K562 (cell line): ENCODE results near the gene CFAP298. TPM values are rescaled to one million over a fixed set of nuclear protein-coding genes. Genes with fewer than 3 reads are reported as not detected.

Experiments used
- ATAC-seq: fragments of 200-7000 bp; cut with Tn5 transposase; 3 replicates; pipeline ENCODE4 v1.9.1; 2020; ENCODE audit warnings: moderate library complexity
- BruUV-seq: library from RNA; stranded (reverse); fragments of 400-500 nt; replicated peaks from 2 replicates; lab custom pipeline; 2021; lab: Mats Ljungman, UMichigan
- CTCF ChIA-PET: fragments of 300-600 bp; formaldehyde crosslinking; extraction: SDS; loops from one replicate; lab custom pipeline; 2021; ENCODE audit warnings: low intra/inter-chr PET ratio; lab: Yijun Ruan, JAX
- POLR2A ChIA-PET: fragments of 300-600, 350-650 bp; sonication (Branson Sonifier 250); formaldehyde crosslinking; extraction: SDS; loops from one replicate; lab custom pipeline; 2021; ENCODE audit warnings: antibody characterized with exemption, inconsistent platforms; lab: Yijun Ruan, JAX
- DNase-seq, 4 experiments: peaks; one replicate each; pipeline versions ENCODE4 v3.0.0 to v3.0.0-alpha.2; 2011 to 2018; ENCODE audit warnings: low spot score in 3 of 4, mixed read lengths in 3 of 4; ENCODE audit errors: extremely low read depth in 1 of 4
- FAIRE-seq: peaks from 2 replicates; lab custom pipeline; 2011; peaks lifted over from hg19 to GRCh38; lab: Jason Lieb, UNC
- H2AFZ ChIP-seq: 2 replicates; pipeline ENCODE4 v1.6.0; 2011; ENCODE audit warnings: low read depth, low read length, control low read depth, inconsistent platforms
- H3K27ac ChIP-seq: fragments of 200-600 bp; 3 replicates; pipeline ENCODE4 v1.8.0; 2011; ENCODE audit warnings: low read depth, mild to moderate bottlenecking, control low read depth, inconsistent platforms, low read length, moderate library complexity, mixed read lengths; ENCODE audit errors: extremely low read depth
- H3K27me3 ChIP-seq, 2 experiments: fragments of 300-600 bp in 1 of 2; 2 replicates in 1 of 2; 3 replicates in 1 of 2; pipeline versions ENCODE4 v1.6.0 to v1.8.0; 2011; ENCODE audit warnings: inconsistent platforms in 2 of 2, low read length in 2 of 2, mild to moderate bottlenecking in 1 of 2, mixed read lengths in 1 of 2, moderate library complexity in 1 of 2; ENCODE audit not compliant: control insufficient read depth in 2 of 2, insufficient read depth in 2 of 2
- H3K36me3 ChIP-seq: fragments of 300-600 bp; 3 replicates; pipeline ENCODE4 v1.8.0; 2011; ENCODE audit warnings: mild to moderate bottlenecking, low read length, inconsistent platforms; ENCODE audit not compliant: control insufficient read depth, insufficient read depth
- H3K4me1 ChIP-seq, 2 experiments: fragments of 200-600 bp in 1 of 2; replicated peaks in 1 of 2; 2 replicates in 1 of 2; 3 replicates in 1 of 2; pipeline versions ENCODE4 v1.5.1 to v1.8.0; 2011; ENCODE audit warnings: inconsistent platforms in 2 of 2, low read length in 2 of 2, mild to moderate bottlenecking in 1 of 2, mixed read lengths in 1 of 2, moderate library complexity in 1 of 2; ENCODE audit not compliant: control insufficient read depth in 2 of 2, insufficient read depth in 2 of 2
- H3K4me2 ChIP-seq: 2 replicates; pipeline ENCODE4 v1.6.1; 2011; ENCODE audit warnings: low read length, control low read depth, inconsistent platforms, mixed read lengths; ENCODE audit not compliant: insufficient read depth
- H3K4me3 ChIP-seq: fragments of 200-600 bp; sonication (generic), shearing (Covaris generic); 2 replicates; pipeline ENCODE4 v1.5.1; 2016; ENCODE audit warnings: control low read depth, inconsistent platforms
- H3K79me2 ChIP-seq: fragments of 200-600 bp; 3 replicates; pipeline ENCODE4 v1.8.0; 2011; ENCODE audit warnings: low read length, inconsistent platforms; ENCODE audit not compliant: control insufficient read depth, insufficient read depth
- H3K9ac ChIP-seq, 2 experiments: 2 replicates each; pipeline versions ENCODE4 v1.6.0 to v1.6.1; 2011; ENCODE audit warnings: low read depth in 2 of 2, low read length in 2 of 2, control low read depth in 1 of 2, inconsistent platforms in 1 of 2, mild to moderate bottlenecking in 1 of 2, mixed read lengths in 1 of 2; ENCODE audit not compliant: insufficient read depth in 1 of 2
- H3K9me1 ChIP-seq: one replicate; pipeline ENCODE4 v1.6.0; 2011; ENCODE audit warnings: inconsistent platforms, mild to moderate bottlenecking, low read length, moderate library complexity; ENCODE audit not compliant: control insufficient read depth, insufficient read depth
- H3K9me3 ChIP-seq: replicated peaks from 2 replicates; pipeline ENCODE4 v1.5.1; 2011; ENCODE audit warnings: low read depth, low read length, inconsistent platforms; ENCODE audit not compliant: control insufficient read depth, insufficient read depth
- H4K20me1 ChIP-seq: replicated peaks from 2 replicates; pipeline ENCODE4 v1.6.1; 2011; ENCODE audit warnings: low read length, inconsistent platforms, mixed read lengths; ENCODE audit not compliant: control insufficient read depth, insufficient read depth
- GTF3C2 ChIP-seq: IDR thresholded peaks from 3 replicates; pipeline ENCODE4 v1.6.1; 2011; ENCODE audit warnings: borderline replicate concordance, mild to moderate bottlenecking, moderate library complexity; ENCODE audit not compliant: insufficient read length; ENCODE audit errors: extremely low read depth
- MXD1 ChIP-seq: fragments of 250-450 bp; sonication (Bioruptor Pico); IDR thresholded peaks from 2 replicates; pipeline ENCODE4 v1.8.0; 2021; ENCODE audit warnings: borderline replicate concordance, mild to moderate bottlenecking, moderate library complexity; ENCODE audit not compliant: poor library complexity, severe bottlenecking
- POLR3A ChIP-seq: IDR thresholded peaks from 2 replicates; pipeline ENCODE4 v1.6.1; 2011; ENCODE audit warnings: borderline replicate concordance, mild to moderate bottlenecking, moderate library complexity; ENCODE audit not compliant: insufficient read length, insufficient read depth; ENCODE audit errors: extremely low read depth
- TBP ChIP-seq: optimal IDR thresholded peaks from 2 replicates; pipeline ENCODE3; 2011; ENCODE audit warnings: low read depth, low read length, improper control_type of control experiment
- ZNF134 ChIP-seq: fragments of 250-450 bp; sonication (Bioruptor Pico); conservative IDR thresholded peaks from 2 replicates; pipeline ENCODE4 v1.4.0; 2020
- WGBS: fragments of 100-300 bp; shearing (Covaris generic); methylation state at CpG from one replicate; pipeline ENCODE4 v1.1.6; 2016; ENCODE audit warnings: low coverage, mixed read lengths; ENCODE audit not compliant: insufficient coverage; ENCODE audit errors: missing lambda C conversion rate; 5-methylcytosine and 5-hydroxymethylcytosine counted together
- in situ Hi-C: fragments of 300-500 bp; cut with MboI; formaldehyde crosslinking; loops from 4 replicates; pipeline ENCODE4 v1.15.0; 2018; ENCODE audit warnings: inconsistent platforms, mixed read lengths
- intact Hi-C: fragments of 100-400 bp; cut with micrococcal nuclease; formaldehyde crosslinking; loops from 2 replicates; pipeline ENCODE4 v1.14.2; 2022
- polyA plus RNA-seq, 8 experiments: library from polyadenylated mRNA; depleted of rRNA in 4 of 8; stranded (reverse) in 5 of 8; unstranded in 3 of 8; fragments of >200 nt; fragmentation: Nextera tagmentation in 2 of 8; fragmentation: Illumina TruSeq in 1 of 8; extraction: Ambion mirVana in 2 of 8; extraction: Trizol in 1 of 8; gene quantifications; 2 replicates each; pipeline versions ENCODE4 v1.2.1 to v1.2.3, GENCODE V29; 2011 to 2014; ENCODE audit warnings: inconsistent platforms in 1 of 8, missing spikeins in 1 of 8
- total RNA-seq, 7 experiments: library from RNA; depleted of rRNA in 6 of 7; stranded (reverse); fragments of >200 nt in 6 of 7; fragmentation: Illumina TruSeq in 2 of 7; extraction: Trizol in 2 of 7; gene quantifications; 2 replicates each; pipeline versions ENCODE4 v1.2.1 to v1.2.3, GENCODE V29; 2011 to 2021; ENCODE audit warnings: low replicate concordance in 1 of 7

Gene CFAP298
- total and polyA plus RNA-seq, 9 of the 15 experiments (the other 6 are each of a cell fraction or from before 2014, with no cell fraction given), result 31.4 to 178 (median 89.7) TPM

GRCh38 chr21:32562915-32563314 lies 49.3 kb downstream of the CFAP298 start:
- no peaks in the 10 kb centered on the region for H4K20me1 ChIP-seq
- DNase-seq, result no peak
- WGBS, result 35% methylated on average over 2 of the region's 2 CpGs
- TF ChIP-seq GTF3C2 (peak; percentile 61), MXD1 (CRISPR knock-in tag) (no peak), TBP (peak; percentile 66), POLR3A (peak; percentile 62), ZNF134 (CRISPR knock-in tag) (no peak)
- TF ChIP-seq, all 486 proteins: peak for 3
- intact Hi-C loops (loop anchor here (1.0 kb wide), 1 partner anchor 160 kb away; no protein-coding TSS in a partner anchor), in situ Hi-C loops (no loop called here)
- H3K9me1 ChIP-seq, result no peaks in the 10 kb centered on the region
- ChIA-PET POLR2A (interaction anchor here (0.5 kb wide), 1 partner anchor 12 kb away, joined by 3 read pairs; no protein-coding TSS in a partner anchor), CTCF (interaction anchor here (1.5 kb wide), 1 partner anchor 160 kb away, joined by 8 read pairs; no protein-coding TSS in a partner anchor)
- no peak overlapping the region for H3K9ac ChIP-seq
- no peak overlapping the region for H3K27ac ChIP-seq
- ATAC-seq, result peak; percentile 9; the same call in 1 of the 3 replicates
- no TSS peak for BruUV-seq
- H2AFZ ChIP-seq, result peak overlapping the region; percentile 72
- no peaks in the 10 kb centered on the region for H3K27me3 ChIP-seq
- no peaks in the 10 kb centered on the region for H3K79me2 ChIP-seq
- H3K4me3 ChIP-seq, result no peak overlapping the region
- no peaks in the 10 kb centered on the region for H3K9me3 ChIP-seq
- H3K4me1 ChIP-seq, result peaks cover 6 to 7% of the 10 kb centered on the region in 2 experiments; a peak in 4 of 5 replicates
- FAIRE-seq, result no peak
- no peak overlapping the region for H3K4me2 ChIP-seq
- H3K36me3 ChIP-seq, result no peaks in the 10 kb centered on the region
